GM19240 (cell line): ENCODE data around the gene CACNA2D3.
"Not testable (repeated sequence)": the region's sequence is repeated elsewhere in the genome, so short reads cannot be mapped to it uniquely, and the experiment has no call there.

ENCODE experiments used
- DNase-seq: peaks from one replicate; pipeline ENCODE4 v3.0.0; 2011; ENCODE audit warnings: low spot score; ENCODE audit not compliant: insufficient read length

CACNA2D3 gene

DNA sequence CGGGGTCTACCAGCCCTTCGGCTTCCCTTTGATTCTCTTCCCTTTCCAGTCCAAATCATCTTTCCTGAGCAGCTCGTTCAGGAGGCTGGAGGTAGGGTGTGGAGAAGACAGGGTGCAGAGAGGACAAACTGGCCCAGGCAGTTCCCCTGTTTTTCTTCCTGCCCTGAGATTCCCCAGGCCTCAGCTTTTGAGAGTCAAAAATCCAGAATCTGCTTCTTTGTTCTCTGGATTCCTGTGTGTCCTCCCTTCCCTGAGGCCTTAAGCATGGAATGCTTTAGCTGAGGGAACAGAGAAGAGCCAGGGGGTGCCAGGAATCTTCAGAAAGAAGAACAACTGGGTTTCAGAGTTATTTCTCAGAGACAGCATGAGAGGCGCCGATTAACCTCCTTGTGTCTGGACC lies 832.2 kb downstream of the CACNA2D3 start:
- DNase-seq, result no peak

DNA sequence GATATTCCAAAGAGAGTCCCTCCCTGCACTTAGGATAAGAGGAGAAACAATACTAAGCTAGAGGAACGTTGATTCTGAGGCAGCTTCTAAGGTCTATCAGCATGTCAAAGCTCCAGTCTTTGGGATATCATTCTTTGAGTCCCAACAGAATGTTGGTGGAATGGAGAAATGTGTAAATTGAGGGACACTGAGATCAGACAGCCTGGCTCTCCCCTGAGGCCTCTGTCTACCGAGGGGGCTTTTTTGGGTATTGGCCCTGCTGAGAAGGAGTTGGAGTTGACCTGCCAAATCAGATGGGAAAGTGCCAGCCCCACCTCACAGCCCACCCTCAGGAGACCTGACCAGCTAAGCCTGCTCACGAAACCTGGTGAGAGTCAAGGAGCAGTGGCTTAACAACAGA lies 833.1 kb downstream of the CACNA2D3 start:
- no peak for DNase-seq

DNA sequence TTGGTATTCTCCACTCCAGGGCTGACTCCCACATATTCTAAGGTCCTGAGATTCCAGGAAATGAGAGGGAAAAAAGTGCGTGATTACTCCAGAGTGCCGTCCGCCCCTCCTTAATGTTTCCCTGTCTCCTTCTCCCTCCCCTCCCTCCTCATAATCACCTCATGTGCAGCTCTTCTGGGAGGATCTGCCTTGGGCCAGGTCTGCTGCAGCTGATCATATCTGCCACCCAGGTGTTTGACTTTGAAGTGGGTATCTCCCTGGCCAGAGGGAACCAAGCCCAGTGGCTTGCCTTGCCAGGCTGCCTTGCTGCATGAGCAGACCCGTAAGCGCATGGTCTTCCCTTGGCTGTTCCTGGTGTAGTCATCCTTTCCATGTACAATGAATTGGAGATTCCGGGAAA lies 833.6 kb downstream of the CACNA2D3 start:
- no peak for DNase-seq

DNA sequence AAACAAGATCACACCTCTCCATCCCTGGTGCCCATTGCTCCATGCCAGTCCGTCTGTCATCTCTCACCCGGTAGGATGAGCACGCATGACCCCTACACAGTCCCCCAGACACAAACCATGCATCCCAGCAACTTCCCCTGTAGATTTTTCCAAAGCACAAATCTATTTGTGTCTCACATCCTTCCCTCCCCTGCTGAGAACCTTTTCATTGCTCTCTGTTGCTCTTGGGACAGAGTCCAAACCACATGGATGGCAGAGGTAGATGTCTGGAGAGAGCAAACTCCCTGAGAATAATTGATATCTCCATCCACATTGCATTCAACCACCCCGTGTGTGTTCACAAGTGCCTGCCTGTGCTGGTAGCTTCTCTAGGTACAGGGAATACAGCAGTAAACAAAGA lies 835.4 kb downstream of the CACNA2D3 start:
- no peak for DNase-seq

DNA sequence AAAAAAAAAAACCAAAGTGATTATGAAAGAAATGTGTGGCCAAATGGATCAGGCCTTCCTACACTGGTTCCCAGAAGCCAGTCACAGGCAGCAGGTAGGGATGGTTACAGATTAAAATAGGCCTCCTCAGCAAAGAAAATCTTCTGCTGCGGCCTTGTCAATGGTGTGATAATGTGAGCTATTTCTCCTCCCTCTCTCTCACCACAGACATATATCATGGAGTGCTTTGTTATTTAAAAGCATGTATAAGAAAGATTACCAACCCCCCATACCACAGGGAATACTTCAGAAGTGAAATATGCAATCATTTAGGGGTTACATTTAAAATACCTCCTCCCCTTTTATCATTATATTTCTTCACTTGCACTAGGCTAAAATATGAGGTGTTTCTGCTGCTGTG lies 837.7 kb downstream of the CACNA2D3 start:
- no peak for DNase-seq

DNA sequence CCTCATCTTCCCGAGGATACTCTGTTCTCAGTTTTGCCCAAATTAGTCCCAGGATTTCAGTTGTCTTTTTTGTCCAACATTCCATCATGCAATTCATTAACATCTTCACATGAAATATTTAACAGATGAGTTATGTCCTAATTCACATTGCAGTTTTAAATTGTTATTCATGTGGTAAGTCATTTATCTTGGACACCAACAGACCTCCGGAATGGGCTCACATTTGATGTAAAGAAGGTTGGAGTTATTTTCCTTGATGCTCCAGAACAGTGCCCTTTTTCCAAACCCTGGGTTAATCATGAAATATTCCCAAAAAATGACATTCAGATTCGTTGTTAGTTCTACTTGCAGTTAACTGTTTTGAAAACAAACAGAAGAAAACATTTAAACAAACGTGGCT lies 838.3 kb downstream of the CACNA2D3 start:
- DNase-seq, result no peak

DNA sequence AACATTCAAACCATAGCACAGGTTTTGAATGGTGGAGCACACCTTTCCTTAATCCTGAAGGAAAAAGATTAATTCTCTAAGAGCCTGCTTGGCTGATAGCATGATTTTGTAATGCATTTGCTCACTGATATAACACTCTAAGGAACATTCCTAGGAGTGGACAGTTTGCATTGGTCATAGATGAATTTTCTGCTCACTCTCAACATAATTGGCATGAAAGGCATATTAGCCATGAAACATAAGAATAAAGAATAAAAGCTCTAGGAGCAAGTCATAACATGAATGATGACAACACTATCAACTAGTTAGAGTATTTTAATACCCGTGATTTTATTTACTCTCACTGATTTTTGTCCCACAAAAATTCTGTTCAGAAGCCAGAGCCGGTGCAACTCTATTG lies 839.8 kb downstream of the CACNA2D3 start:
- DNase-seq, result no peak

DNA sequence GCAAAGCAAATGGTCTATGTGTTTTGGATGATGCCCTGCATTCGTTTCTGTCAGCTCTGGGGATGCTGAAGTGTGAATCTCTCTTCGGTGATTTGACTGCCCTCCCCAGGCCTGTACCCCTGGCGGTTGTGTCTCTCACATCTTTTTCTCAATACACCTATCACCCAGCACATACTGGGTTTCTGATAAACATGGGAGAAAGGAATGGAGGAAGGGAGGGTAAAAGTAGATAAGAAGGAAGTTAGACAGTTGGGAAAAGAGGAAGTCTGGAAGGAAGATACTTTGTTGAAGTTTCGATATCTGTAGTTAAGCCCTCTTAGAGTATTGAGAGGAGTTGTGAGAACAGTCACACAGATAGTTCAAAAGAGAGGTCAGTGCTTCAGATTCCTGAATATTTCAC lies 841.3 kb downstream of the CACNA2D3 start:
- DNase-seq, result no peak

DNA sequence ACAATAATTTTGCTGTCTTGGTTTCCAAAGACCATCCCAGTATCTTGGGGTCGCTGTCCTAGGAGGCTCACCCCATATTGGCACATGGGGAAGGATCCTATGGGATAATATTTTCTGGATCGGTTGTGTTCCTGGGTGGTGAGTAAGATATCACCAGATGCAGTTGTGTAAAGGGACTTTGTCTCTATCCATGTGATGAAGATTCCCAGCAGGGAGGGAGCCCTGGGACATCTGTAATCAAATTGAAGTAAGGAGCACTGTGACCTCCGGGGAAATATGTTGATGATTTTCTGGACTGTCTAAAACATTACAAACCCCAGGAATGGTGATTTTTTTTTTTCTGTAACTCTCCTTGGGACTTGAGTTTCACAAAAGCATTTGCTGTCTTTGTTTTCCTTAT lies 841.7 kb downstream of the CACNA2D3 start:
- DNase-seq, result no peak

DNA sequence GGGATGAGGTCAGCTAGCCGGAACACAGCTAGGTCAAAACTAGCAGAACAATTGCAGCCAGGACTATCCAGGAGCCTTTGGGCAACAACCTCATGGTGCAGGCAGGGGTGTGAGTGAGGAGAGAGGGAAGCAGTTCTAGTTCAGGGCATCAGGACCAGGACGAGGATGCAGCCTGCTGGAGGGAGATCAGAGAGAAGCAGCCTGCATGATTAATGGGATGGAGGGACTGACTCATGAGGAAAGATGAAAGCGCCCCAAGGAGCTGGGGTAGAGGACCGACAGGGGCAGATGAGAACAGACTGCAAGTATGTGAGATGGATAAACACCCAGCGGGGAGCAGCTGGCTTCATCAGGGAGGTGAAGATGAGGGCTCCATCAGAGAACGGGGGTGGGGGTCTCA lies 843.4 kb downstream of the CACNA2D3 start:
- DNase-seq, result no peak

DNA sequence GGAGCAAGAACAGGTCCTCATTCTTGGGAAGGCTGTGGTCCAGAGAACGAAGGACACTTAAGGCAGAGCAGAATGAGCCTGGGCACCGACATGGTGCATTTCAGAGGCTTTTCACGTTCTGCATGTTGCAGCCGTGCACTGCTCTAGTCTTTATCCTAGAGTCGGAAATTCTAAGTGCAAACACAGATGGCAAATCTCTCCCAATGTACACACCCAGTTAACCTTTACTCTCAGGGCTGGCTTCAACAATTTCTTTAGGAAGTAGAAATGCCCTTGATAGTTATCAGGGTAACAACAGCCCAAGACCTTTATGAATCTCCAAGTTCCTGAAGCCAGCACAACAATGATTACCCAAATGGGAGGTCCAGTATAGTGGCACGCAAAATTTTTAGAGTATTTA lies 844.6 kb downstream of the CACNA2D3 start:
- no peak for DNase-seq

DNA sequence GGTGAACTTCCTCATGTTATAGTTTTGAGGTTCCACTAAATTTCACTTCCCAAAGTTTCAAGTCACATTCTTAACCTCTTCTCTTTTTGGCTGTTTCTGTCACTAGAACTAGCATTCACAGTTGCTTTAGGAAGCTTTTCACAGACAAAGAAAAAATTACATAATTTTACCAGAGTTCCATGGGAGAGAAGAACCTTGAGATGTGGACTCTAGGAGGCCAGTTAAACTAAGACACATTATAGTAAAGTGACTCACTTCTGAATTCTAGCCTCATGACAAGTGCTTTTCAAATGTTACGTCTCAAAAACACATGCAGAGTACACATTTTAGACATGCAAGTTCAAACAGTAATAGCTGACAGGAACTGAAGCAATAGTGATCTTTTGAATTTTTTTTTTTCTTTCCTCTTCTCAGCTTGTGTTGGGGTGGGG lies 845.4 kb downstream of the CACNA2D3 start:
- DNase-seq, result no peak

DNA sequence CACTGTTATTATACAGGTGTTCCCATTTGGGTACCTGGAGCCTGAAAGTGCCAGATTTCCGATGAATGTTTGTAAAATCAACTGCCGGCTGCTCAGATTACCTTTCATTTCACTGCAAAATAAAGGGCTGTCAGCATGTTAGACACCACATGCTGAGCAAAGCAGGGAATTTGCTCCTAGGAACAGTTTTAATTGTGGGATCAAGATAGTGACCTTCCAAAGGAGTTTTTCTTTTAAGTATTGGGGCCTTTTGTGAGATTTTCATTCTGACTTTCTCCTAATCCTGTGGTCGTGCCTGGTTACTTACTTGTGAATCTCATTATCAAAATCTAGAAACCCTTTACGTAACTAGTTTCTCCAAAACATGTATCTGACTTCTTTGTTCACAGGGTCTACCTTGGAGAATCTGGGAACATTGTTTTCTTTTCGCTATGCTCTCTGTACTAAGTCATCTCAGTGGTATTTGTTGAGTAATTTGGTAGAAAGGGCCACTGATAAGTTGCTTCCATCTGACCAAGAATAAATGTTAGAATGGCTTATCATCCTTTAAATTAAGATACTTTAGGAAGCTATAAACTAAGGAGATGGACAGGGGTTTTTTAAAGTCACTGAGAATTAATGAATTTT lies 846.3 kb downstream of the CACNA2D3 start:
- no peak for DNase-seq

DNA sequence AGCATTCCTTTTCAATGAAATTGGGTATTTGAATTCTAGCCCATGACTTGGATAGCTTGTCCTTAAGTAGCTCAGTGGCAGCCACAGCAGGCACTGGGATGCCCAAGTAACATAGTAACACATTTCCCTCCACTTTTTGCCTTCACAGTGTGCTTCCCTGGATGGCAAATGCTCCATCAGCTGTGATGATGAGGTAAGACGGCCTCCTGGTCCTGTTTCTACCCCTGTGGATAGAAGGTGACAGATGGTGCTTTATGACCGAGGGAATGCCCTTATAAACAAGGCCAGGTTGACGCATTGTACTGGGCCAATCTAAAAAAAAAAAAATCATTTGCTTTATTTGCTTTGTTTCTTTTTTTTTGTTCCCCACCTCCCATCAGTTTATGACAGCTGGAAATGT lies 847.3 kb downstream of the CACNA2D3 start:
- no peak for DNase-seq

DNA sequence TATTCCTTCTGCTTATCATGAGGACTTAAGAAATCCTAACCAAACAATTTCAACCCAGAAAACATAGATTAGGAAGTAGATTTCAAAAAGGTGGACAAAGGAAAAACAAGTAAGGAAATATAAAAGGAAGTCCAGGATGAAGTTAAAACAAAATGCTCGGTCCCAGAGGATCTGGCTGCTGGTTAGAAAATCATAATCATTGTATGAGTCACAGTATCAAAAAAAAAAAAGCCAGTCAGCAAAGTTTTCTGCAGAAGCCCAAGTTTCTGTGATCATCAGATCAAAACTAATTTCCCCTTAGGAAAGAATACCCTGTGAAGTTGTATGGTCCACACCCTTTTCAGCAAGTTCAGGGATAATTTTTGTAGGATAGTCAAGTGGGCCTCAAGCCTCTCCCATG lies 848.5 kb downstream of the CACNA2D3 start:
- DNase-seq, result no peak

DNA sequence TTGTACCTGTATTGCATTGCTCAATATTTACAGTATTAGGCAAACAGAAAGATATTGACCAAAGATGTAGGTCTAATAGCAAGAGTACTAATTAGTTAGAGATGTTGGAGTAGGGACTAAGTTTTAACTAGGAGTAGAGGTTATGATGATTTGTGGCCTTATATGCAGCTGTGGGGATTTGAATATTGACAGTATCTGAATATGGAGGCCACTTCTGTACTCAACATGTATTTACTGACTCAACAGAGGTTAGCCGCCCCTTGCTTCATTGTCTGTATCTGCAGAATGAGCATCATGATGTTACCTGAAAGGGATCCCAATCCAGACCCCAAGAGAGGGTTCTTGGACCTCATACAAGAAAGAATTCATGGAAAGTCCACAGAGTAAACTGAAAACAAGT lies 855.1 kb downstream of the CACNA2D3 start:
- DNase-seq, result no peak

DNA sequence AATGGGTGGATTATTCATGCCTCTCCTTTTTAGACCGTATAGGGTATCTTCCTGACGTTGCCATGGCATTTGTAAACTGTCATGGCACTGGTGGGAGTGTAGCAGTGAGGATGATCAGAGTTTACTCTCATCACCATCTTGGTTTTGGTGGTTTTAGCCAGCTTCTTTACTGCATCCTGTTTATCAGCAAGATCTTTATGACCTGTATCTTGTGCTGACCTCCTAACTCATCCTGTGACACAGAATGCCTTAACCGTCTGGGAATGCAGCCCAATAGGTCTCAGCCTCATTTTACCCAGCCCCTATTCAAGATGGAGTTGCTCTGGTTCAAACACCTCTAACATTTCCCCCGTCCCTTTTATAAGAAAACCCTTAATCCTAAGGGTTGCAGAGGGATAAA lies 855.6 kb downstream of the CACNA2D3 start:
- DNase-seq, result not testable (repeated sequence)

DNA sequence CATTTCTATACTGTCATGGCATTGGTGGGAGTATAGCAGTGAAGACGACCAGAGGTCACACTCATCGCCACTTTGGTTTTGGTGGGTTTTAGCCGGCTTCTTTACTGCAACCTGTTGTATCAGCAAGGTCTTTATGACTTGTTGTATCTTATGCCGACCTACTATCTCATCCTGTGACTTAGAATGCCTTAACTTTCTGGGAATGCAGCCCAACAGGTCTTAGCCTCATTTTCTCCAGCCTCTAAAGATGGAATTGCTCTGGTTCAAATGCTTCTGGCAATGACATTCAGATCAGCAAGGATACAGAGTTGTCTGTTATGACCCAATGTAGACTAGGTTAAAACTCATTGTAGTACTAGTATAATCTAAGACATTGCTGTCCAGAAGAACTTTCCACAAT lies 860.5 kb downstream of the CACNA2D3 start:
- DNase-seq, result no peak

DNA sequence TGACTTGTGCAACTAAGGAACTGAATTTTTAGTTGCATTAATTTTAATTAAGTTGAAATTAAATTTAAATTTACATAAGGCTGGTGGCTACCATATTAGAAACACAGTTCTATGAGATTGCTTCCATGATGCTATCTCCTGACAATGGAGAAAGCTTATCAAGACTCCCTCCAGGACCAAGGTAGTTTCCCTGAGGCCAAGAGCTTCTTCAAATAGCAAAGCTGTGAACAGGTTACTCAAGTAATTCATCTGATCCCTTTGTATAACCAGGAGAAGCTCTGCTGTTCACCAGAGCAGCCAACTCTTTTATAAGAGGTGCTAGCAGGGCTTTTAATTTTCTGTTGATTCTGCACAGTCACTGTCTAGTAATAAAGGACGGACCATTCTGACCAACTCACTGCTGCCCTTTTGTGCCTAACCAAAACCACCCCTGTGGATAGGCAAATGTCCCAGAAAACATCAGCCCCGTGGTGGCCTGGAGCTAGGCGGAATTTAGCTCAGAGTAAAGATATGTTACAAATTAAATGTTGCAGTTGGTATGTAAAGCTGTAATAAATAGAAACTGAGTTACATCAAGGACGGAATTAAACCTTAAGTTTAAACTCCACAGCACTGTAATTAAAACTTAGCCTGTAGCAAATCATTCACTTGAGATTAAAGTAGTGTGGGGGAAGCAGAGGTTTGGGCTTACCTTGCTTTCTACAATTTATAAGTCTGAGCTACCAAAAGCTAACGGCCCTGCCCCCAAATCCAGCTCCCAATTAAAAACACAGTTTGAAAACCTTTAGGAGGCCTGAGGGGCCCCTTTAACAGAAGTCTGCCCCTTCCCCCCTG lies 861.1 kb downstream of the CACNA2D3 start:
- no peak for DNase-seq

DNA sequence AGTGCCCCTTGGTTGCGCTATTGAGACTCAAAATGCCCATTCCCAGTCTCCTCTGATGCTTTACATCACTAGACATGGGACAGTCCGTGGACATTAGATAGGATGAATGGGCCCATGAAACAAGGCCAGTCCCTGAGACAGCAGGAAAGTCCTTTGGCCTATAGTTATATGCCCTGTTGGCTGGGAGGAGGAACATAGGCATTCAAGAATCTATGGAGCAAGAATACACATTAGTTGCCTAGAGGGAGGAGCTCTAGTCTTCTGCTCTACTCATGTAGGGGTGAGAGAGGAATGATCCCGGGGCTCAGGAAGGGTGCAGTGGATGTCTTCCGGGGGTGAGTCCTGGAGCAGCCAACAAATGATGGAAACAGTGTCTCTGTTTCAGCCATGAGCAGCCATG lies 863.5 kb downstream of the CACNA2D3 start:
- no peak for DNase-seq

DNA sequence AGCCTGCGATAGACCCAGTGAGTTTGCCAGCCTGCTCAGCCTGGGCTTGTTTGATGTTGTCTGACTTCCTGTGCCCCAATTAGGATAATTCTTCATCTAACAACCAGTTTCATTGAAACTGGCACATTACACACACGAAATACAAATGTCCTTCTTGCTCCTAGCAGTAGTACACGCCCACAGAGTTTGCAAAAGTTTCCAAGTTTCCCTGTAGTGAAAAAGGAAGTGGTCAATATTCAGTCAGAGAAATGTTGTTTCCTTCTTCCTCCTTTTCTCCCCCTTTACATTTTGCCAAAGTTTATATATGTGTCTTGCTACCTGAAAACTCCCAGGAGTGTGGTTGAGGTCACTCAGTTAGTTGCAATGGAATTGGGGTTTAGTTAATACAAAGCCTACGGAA lies 863.9 kb downstream of the CACNA2D3 start:
- no peak for DNase-seq

DNA sequence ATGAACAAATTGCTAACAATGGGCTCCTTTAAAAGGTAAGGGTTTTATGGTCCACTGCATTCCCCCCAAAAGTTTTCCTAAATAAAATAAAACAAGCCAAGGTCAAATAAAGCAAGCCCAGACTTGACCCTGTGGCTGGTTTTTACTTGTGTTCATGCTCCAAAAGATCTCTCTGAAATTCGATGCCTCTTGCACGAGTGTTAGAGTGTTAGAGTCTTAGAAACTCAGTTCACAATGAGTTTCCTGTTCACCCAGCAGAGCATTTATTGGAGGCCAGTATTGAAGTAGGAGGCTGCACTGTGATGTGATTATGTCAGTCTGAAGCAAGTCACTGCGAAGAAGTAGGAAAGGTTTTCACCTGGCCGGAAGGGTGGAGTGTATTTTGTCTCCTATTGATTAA lies 865.4 kb downstream of the CACNA2D3 start:
- no peak for DNase-seq

DNA sequence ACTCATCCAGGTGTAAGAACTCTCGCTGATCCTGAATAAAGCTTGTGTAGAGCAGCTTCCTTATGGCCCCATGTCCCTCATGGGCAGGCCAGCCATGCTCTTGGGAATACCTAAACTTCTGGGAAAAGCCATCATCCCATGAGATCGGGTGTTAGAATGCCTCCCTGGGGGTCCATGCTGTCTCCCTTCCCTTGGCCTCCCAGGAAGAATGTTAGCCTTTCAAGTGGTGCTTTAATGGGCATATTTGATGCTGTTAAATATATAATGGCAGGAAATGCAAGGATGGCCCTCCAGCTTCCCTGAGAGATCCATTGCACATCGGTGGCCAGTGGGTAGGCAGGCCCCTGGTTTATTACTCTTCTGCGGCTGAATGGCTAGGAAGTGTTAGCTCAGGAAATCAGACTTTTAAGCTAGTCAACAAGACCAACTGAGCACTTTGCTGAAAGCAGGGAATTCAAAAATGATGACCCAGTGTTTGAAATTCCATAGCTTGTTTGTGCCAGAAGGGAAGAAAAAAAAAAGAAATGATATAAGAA lies 866.0 kb downstream of the CACNA2D3 start:
- DNase-seq, result no peak
